ENCODE measurements around the gene RASSF5. TPM values are rescaled to one million over a fixed set of nuclear protein-coding genes. Genes with fewer than 3 reads are reported as not detected.

The RASSF5 gene
- total RNA-seq, 1 experiment from 2014 or later = 2.1 TPM

- POLR2A ChIA-PET = no interaction called here
- Mint-ChIP-seq H3K27ac (no peak overlapping the region), H3K4me1 (peaks cover 7% of the 10 kb centered on the region; the same call in 1 of the 2 replicates), H3K9me3 (no peaks in the 10 kb centered on the region), H3K36me3 (no peaks in the 10 kb centered on the region), H3K4me3 (no peak overlapping the region), H3K27me3 (ENCODE audit: low read depth) (no peaks in the 10 kb centered on the region)
- TF ChIP-seq ZNF263 (CRISPR knock-in tag; IDR thresholded peaks at IDR 0.05; ENCODE audit: low read depth) (no peak), ATF1 (CRISPR knock-in tag; IDR thresholded peaks at IDR 0.05) (no peak), ELF4 (CRISPR knock-in tag; IDR thresholded peaks at IDR 0.05; ENCODE audit: low read depth) (no peak), FOXP1 (CRISPR knock-in tag; IDR thresholded peaks at IDR 0.05; ENCODE audit: borderline replicate concordance) (no peak), ETV6 (CRISPR knock-in tag; IDR thresholded peaks at IDR 0.05) (no peak), GRHL2 (CRISPR knock-in tag; IDR thresholded peaks at IDR 0.05; ENCODE audit: insufficient replicate concordance, severe bottlenecking) (no peak), ESRRA (CRISPR knock-in tag; IDR thresholded peaks at IDR 0.05; ENCODE audit: borderline replicate concordance) (no peak), ATF6 (CRISPR knock-in tag; IDR thresholded peaks at IDR 0.05) (no peak), NFATC4 (CRISPR knock-in tag; IDR thresholded peaks at IDR 0.05) (no peak), AFF4 (CRISPR knock-in tag; IDR thresholded peaks at IDR 0.05; ENCODE audit: borderline replicate concordance) (no peak), ZMAT4 (CRISPR knock-in tag; IDR thresholded peaks at IDR 0.05) (no peak), MYBL2 (CRISPR knock-in tag; IDR thresholded peaks at IDR 0.05) (no peak), ZNF416 (CRISPR knock-in tag; IDR thresholded peaks at IDR 0.05) (no peak), SOX15 (CRISPR knock-in tag; IDR thresholded peaks at IDR 0.05) (no peak)
- ATAC-seq (no peak), DNase-seq (ENCODE audit: low spot score) (no peak)
- CTCF ChIA-PET = interaction anchor here (0.6 to 2.0 kb wide), 9 partner anchors 10 to 223 kb away, joined by 3 to 14 read pairs (median 3); partner anchors contain the start of genes EIF2D, IKBKE and RASSF5
Observed at GRCh38 chr1:206495493-206496046, 11.8 kb upstream of the RASSF5 start.

GRCh38 chr1:206496131-206496793, 11.1 kb upstream of the RASSF5 start:
- ATAC-seq (no peak), DNase-seq (ENCODE audit: low spot score) (no peak)
- ChIA-PET POLR2A (no interaction called here), CTCF (interaction anchor here (0.8 to 2.0 kb wide), 8 partner anchors 10 to 116 kb away, joined by 3 to 14 read pairs (median 5); partner anchors contain the start of gene EIF2D)
- Mint-ChIP-seq H3K36me3 (no peaks in the 10 kb centered on the region), H3K27me3 (ENCODE audit: low read depth) (no peaks in the 10 kb centered on the region), H3K4me3 (no peak overlapping the region), H3K27ac (no peak overlapping the region), H3K4me1 (peaks cover 7% of the 10 kb centered on the region; the same call in 1 of the 2 replicates), H3K9me3 (no peaks in the 10 kb centered on the region)
- TF ChIP-seq ZNF396 (CRISPR knock-in tag; IDR thresholded peaks at IDR 0.05; ENCODE audit: borderline replicate concordance) (no peak), JAZF1 (CRISPR knock-in tag; IDR thresholded peaks at IDR 0.05) (no peak), NR3C1 (CRISPR knock-in tag; conservative IDR thresholded peaks at IDR 0.05; ENCODE audit: low read depth) (no peak), CREB1 (CRISPR knock-in tag; IDR thresholded peaks at IDR 0.05) (no peak), IRF1 (CRISPR knock-in tag; IDR thresholded peaks at IDR 0.05) (no peak), MYBL2 (CRISPR knock-in tag; IDR thresholded peaks at IDR 0.05) (no peak), SMAD4 (CRISPR knock-in tag; IDR thresholded peaks at IDR 0.05) (no peak), EMX1 (CRISPR knock-in tag; IDR thresholded peaks at IDR 0.05) (no peak)

Measured in WTC11 (cell line).